Stimulated activated naive CD8-positive, alpha-beta T cell treated with anti-CD3 and anti-CD28 coated beads, Interleukin-15, amount 100 ng/mL, for 72 hours (primary cell): ENCODE data around the gene FAM222A.

Source experiments
- ATAC-seq: fragments of 150-1000 bp; cut with Tn5 transposase; 2 replicates; pipeline ENCODE4 v1.10.0; 2021; ENCODE audit warnings: mild to moderate bottlenecking, moderate library complexity
- DNase-seq, 2 donors: peaks; one replicate each; pipeline ENCODE4 v3.0.0; 2021 to 2022
- H3K27ac Mint-ChIP-seq, 2 donors: one replicate each; pipeline ENCODE4 v1.8.0; 2022; ENCODE audit warnings: mild to moderate bottlenecking in 2 of 2, mixed read lengths in 2 of 2, moderate library complexity in 2 of 2
- H3K27me3 Mint-ChIP-seq: one replicate; pipeline ENCODE4 v1.8.0; 2022; ENCODE audit warnings: mixed read lengths
- H3K4me1 Mint-ChIP-seq: one replicate; pipeline ENCODE4 v1.8.0; 2022; ENCODE audit warnings: mild to moderate bottlenecking, mixed read lengths
- H3K4me3 Mint-ChIP-seq, 2 donors: one replicate each; pipeline ENCODE4 v1.8.0; 2022; ENCODE audit warnings: mild to moderate bottlenecking in 2 of 2, mixed read lengths in 2 of 2, moderate library complexity in 1 of 2
- H3K9me3 Mint-ChIP-seq, 2 donors: one replicate each; pipeline ENCODE4 v1.8.0; 2022; ENCODE audit warnings: mixed read lengths in 2 of 2

FAM222A gene

GRCh38 chr12:109724321-109724892, 10.8 kb downstream of the FAM222A start:
- H3K4me1 Mint-ChIP-seq: peaks cover 11% of the 10 kb centered on the region
- H3K9me3 Mint-ChIP-seq: no peaks in the 10 kb centered on the region
- H3K27me3 Mint-ChIP-seq: peaks cover 5% of the 10 kb centered on the region
- H3K4me3 Mint-ChIP-seq: no peak overlapping the region
- ATAC-seq (no peak), DNase-seq (no peak)
- H3K27ac Mint-ChIP-seq: no peak overlapping the region

GRCh38 chr12:109725321-109726105, 11.9 kb downstream of the FAM222A start:
- H3K27ac Mint-ChIP-seq: no peak overlapping the region
- H3K4me3 Mint-ChIP-seq: no peak overlapping the region

GRCh38 chr12:109726106-109726497, 12.5 kb downstream of the FAM222A start:
- no peak for DNase-seq
- Mint-ChIP-seq H3K27me3 (no peaks in the 10 kb centered on the region), H3K9me3 (no peaks in the 10 kb centered on the region), H3K4me1 (peaks cover 11% of the 10 kb centered on the region), H3K27ac (no peak overlapping the region), H3K4me3 (no peak overlapping the region)
- no peak for ATAC-seq

More at GRCh38 chr12:109725321-109726105, 11.9 kb downstream of the FAM222A start:
- Mint-ChIP-seq H3K4me1 (peaks cover 11% of the 10 kb centered on the region), H3K27me3 (no peaks in the 10 kb centered on the region), H3K9me3 (no peaks in the 10 kb centered on the region)
- no peak for DNase-seq
- no peak for ATAC-seq

DNA sequence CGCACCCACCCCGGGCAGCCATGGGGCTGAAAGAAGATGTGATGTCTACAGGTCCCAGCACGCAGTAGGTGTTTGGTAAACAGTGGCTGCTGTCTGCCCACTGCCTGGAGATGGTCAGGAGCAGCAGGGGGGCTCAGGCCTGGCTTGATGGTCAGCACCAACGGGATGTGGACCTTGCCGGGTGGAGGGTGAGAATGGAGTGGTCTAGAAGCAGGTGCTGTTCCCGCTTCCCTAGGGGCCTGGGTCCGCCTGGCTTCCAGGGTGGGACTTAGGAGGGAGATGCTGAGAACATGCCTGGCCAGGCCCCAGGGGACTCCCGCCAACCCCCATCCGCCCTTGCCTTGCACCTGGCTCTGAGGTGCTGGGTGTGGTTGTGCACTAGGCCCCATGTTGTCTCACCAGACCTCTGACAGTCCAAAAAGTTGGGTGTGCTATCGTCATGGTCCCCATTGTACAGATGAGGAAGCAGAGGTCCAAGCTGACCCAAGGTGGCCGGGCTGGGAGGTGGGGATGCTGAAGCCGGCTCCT, 12.9 kb downstream of the FAM222A start:
- no peaks in the 10 kb centered on the region for H3K27me3 Mint-ChIP-seq
- DNase-seq (no peak), ATAC-seq (peak; percentile 4)
- peaks cover 11% of the 10 kb centered on the region for H3K4me1 Mint-ChIP-seq
- no peaks in the 10 kb centered on the region for H3K9me3 Mint-ChIP-seq
- H3K4me3 Mint-ChIP-seq: no peak overlapping the region
- peak overlapping the region in 1 of 2 donors; percentile 61 for H3K27ac Mint-ChIP-seq

DNA sequence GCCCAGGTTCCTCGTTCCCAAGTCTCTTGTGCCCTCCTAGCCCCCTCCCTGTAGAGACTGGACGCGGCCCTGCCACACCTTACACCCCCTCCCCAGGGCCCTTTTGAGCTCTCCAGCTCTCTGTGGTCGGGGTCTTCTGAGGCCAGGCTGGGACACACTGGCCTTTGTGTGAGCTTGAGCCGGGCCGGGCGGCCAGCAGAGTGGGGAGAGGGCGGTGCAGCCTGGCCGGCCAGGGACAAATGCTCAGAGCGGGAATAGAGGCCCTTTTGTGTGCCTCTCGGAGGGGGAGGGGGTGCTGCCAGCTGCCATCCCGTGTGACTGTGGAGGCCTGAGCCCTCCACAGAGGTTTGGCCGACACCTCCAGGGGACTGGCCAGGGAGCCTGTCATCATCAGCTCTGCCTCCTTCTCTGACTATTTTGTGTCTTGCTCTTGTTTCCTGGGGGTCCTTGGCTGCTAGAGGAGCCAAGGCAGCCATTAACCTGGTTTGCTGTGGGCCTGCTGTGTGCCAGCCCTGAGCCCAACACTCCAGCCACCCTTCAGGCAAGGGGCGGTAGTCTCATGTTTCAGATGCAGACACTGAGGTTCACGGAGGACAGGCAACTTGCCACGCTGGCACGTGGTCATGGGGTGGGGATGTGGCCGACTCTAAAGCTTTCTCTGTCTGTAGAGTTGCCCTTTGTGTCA, 13.6 kb downstream of the FAM222A start:
- no peak overlapping the region for H3K4me3 Mint-ChIP-seq
- DNase-seq (no peak), ATAC-seq (peak; percentile 27)
- H3K27ac Mint-ChIP-seq: peak overlapping the region; percentile 30 to 73
- H3K9me3 Mint-ChIP-seq: no peaks in the 10 kb centered on the region
- H3K27me3 Mint-ChIP-seq: no peaks in the 10 kb centered on the region
- peaks cover 11% of the 10 kb centered on the region for H3K4me1 Mint-ChIP-seq

DNA sequence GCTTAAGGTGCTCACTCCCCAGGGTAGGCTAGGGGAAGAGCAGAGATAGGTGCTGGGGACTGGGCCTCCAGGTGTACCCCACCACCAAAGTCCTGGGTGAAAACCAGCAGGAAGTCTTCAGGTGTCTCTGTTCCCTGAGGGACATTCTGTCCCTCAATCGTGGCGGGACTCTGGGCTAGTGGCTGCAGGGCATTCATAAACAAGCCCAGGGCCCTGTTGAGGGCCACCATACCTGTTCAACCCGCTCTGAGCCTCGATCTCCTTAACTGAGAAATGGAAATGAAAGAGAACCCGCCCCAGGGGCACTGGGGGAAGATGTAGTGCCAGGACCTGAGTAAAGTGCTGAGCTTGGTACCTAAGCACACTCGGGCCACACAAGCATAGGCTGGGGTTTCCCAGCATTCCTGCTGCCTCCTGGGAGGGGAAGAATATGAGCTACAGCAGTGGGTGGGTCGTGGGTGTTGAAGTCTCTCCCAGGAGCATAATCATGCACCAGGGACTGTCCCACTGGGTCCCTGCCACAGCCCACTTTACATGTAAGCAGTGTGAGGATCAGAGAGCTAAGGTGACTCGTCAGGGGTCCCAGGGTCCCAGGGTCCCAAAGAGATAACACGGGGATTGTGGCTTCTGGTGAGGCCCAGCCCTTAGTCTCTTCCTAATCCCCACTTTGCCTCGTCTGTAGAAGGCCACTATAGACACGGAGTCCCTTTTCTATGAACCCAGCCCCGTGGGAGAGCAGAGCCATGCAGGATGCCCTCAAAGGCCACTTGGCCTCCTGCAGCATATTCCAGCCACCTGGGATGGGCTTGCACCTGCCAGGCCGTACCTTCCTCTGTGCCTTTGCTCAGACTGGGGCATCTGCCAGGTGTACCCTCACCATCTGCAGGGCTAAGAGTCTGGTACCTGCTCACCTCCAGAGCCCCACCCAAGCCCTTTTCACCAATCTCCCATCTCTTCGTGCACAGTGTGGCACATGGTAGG, 14.4 kb downstream of the FAM222A start:
- Mint-ChIP-seq H3K9me3 (no peaks in the 10 kb centered on the region), H3K4me1 (peaks cover 11% of the 10 kb centered on the region), H3K27ac (peak overlapping the region in 1 of 2 donors; percentile 43), H3K4me3 (no peak overlapping the region), H3K27me3 (no peaks in the 10 kb centered on the region)
- DNase-seq (no peak), ATAC-seq (no peak)

- H3K27me3 Mint-ChIP-seq: peaks cover 5% of the 10 kb centered on the region
- no peak overlapping the region for H3K4me3 Mint-ChIP-seq
- H3K9me3 Mint-ChIP-seq: no peaks in the 10 kb centered on the region
- no peak overlapping the region for H3K27ac Mint-ChIP-seq
- ATAC-seq (no peak), DNase-seq (no peak)
- H3K4me1 Mint-ChIP-seq: peaks cover 11% of the 10 kb centered on the region
These were observed 15.3 kb downstream of the FAM222A start for GRCh38 chr12:109728921-109729320.

DNA sequence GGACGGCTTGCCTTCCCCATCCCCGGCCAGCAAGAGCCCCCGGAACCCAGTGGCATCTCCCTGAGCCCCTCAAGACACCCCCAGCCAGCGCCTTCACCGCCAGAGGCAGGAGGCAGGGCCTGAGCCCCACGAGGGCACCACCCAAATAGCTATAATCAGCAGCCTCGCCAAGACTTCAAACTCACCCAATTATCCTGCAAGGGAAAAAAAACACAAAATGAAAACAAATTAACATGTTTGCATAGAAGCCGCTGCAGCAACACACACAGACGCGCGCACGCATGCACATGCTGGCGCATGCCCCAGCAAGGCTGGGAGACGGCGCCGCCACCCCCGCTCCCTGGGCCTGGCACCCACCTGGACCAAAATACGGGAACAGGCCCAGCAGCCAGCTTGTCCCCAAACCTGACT, 15.8 kb downstream of the FAM222A start:
- Mint-ChIP-seq H3K4me1 (peaks cover 11% of the 10 kb centered on the region), H3K4me3 (no peak overlapping the region), H3K9me3 (no peaks in the 10 kb centered on the region), H3K27me3 (peaks cover 9% of the 10 kb centered on the region), H3K27ac (no peak overlapping the region)
- DNase-seq: no peak
- ATAC-seq: no peak

- H3K27me3 Mint-ChIP-seq: peaks cover 14% of the 10 kb centered on the region
- no peak overlapping the region for H3K4me3 Mint-ChIP-seq
- H3K27ac Mint-ChIP-seq: peak overlapping the region; percentile 2 to 73
- ATAC-seq (no peak), DNase-seq (no peak)
- H3K4me1 Mint-ChIP-seq: peaks cover 11% of the 10 kb centered on the region
- no peaks in the 10 kb centered on the region for H3K9me3 Mint-ChIP-seq
These were observed 16.2 kb downstream of the FAM222A start for GRCh38 chr12:109729801-109730200.

DNA sequence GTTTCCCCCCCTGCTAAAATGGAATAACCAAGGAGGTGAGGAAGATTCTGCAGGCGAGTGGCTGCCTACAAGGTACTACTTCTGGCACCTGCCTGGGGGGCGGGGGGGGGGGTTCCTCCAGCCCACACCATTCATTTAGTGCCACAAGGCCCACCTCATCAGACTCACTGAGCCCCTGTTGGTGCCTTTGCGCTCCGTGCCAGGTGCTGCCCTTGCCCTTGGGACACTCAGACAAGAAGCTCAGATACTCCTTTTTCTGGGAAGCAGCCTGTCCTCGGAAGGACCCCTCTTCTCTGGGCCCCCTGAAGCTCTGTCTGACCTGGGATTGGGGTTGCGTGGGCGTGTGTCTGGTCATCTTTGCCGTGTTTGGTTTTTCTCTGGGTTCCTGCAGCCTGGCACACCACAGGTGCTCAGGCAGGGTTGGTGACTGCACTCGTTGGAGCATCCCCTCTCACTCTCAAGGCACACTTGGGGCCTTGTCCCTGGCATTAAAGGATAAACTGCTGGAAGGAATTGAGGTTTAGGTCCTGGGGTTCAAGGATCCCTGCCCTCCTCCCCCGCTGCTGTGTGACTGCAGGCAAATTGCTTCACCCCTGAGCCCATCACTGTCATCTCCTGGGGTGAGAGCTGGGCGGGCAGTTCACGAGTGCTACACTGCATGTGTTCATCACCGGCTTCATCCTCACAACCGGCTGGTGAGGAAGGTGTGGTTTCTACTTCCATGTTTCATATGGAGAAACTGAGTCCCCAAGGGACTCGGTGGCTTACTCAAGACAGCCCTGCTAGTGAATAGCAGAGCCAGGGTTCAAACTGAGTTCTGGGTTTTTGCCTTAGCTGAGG, 16.9 kb downstream of the FAM222A start:
- no peak overlapping the region for H3K27ac Mint-ChIP-seq
- peaks cover 21% of the 10 kb centered on the region for H3K27me3 Mint-ChIP-seq
- no peaks in the 10 kb centered on the region for H3K9me3 Mint-ChIP-seq
- H3K4me3 Mint-ChIP-seq: no peak overlapping the region
- peaks cover 18% of the 10 kb centered on the region for H3K4me1 Mint-ChIP-seq
- ATAC-seq: no peak
- no peak for DNase-seq

- H3K4me3 Mint-ChIP-seq: no peak overlapping the region
- no peaks in the 10 kb centered on the region for H3K9me3 Mint-ChIP-seq
- DNase-seq: no peak
- H3K27ac Mint-ChIP-seq: no peak overlapping the region
- ATAC-seq: no peak
- peaks cover 18% of the 10 kb centered on the region for H3K4me1 Mint-ChIP-seq
- peaks cover 28% of the 10 kb centered on the region for H3K27me3 Mint-ChIP-seq
These were observed 17.7 kb downstream of the FAM222A start for GRCh38 chr12:109731231-109731731.

GRCh38 chr12:109731806-109732205, 18.2 kb downstream of the FAM222A start:
- Mint-ChIP-seq H3K4me1 (peaks cover 18% of the 10 kb centered on the region), H3K27me3 (peaks cover 34% of the 10 kb centered on the region), H3K4me3 (no peak overlapping the region), H3K27ac (no peak overlapping the region), H3K9me3 (no peaks in the 10 kb centered on the region)
- ATAC-seq (no peak), DNase-seq (no peak)

DNA sequence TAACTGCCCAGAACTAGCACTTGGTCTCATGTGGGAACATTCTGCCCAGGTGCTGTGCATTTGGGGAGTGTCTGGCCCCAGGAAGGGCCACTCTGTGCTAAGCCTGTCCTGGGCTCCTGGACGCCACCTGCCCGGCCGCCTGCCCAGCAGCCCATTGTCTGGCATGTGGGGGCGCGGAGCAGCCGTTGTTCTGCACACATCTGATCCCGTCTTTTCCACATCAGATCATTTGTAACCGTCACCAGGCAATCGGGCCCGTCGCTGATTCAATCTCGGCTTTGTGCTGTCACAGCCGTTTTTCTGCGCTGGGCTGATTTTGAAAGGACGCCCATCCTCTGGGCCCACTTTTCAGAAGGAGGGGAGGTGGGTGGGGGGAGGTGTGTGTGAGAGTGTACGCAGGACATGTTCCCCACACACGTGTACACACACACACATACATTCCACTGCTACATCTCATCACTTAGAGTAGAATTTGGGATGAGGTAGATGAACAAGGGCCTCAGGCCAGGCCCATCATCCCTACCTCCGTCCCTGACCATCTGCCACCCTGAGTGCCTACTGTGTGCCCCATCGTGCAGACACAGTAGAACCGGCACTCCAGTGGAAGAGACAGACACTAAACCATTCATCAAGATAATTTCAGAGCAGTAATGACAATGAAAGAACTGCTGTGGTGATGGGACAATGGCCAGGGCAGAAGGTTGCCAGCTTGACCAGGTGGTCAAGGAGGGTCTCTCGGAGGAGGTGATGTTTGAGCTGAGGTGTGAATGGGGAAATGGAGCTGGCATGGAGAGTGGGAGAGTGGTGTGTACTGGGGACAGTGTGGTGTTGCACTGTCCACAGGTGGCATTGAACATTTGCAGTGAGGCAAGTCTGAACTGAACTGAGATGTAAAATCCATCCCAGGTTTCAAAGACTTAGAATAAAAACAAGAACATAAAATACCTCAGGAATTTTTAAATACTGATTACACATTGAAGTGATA, 19.0 kb downstream of the FAM222A start:
- no peak for DNase-seq
- H3K27me3 Mint-ChIP-seq: peaks cover 42% of the 10 kb centered on the region
- H3K9me3 Mint-ChIP-seq: no peaks in the 10 kb centered on the region
- H3K4me3 Mint-ChIP-seq: no peak overlapping the region
- peaks cover 16% of the 10 kb centered on the region for H3K4me1 Mint-ChIP-seq
- ATAC-seq: no peak
- no peak overlapping the region for H3K27ac Mint-ChIP-seq
